ENCODE results near the gene SORCS1.

- TF ChIP-seq CTCF (IDR thresholded peaks at IDR 0.05) (no peak), YY1 (IDR thresholded peaks at IDR 0.05; ENCODE audit: low read depth) (no peak), PBX3 (IDR thresholded peaks at IDR 0.05) (no peak), FOSL2 (IDR thresholded peaks at IDR 0.05; ENCODE audit: borderline replicate concordance, low read depth) (no peak), POLR2AphosphoS5 (IDR thresholded peaks at IDR 0.05; ENCODE audit: low read depth, low read length) (no peak), JUND (IDR thresholded peaks at IDR 0.05) (no peak), TEAD4 (IDR thresholded peaks at IDR 0.05; ENCODE audit: borderline replicate concordance, insufficient read depth) (no peak), FOXM1 (IDR thresholded peaks at IDR 0.05; ENCODE audit: low read depth) (no peak), USF1 (IDR thresholded peaks at IDR 0.05; ENCODE audit: borderline replicate concordance, low read depth) (no peak), RAD21 (IDR thresholded peaks at IDR 0.05; ENCODE audit: low read length) (no peak)
- TF ChIP-seq, protein P1, sequence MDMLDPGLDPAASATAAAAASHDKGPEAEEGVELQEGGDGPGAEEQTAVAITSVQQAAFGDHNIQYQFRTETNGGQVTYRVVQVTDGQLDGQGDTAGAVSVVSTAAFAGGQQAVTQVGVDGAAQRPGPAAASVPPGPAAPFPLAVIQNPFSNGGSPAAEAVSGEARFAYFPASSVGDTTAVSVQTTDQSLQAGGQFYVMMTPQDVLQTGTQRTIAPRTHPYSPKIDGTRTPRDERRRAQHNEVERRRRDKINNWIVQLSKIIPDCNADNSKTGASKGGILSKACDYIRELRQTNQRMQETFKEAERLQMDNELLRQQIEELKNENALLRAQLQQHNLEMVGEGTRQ (IDR thresholded peaks at IDR 0.05; ENCODE audit: borderline replicate concordance, low read depth, low read length) = no peak
- TF ChIP-seq, protein P2, sequence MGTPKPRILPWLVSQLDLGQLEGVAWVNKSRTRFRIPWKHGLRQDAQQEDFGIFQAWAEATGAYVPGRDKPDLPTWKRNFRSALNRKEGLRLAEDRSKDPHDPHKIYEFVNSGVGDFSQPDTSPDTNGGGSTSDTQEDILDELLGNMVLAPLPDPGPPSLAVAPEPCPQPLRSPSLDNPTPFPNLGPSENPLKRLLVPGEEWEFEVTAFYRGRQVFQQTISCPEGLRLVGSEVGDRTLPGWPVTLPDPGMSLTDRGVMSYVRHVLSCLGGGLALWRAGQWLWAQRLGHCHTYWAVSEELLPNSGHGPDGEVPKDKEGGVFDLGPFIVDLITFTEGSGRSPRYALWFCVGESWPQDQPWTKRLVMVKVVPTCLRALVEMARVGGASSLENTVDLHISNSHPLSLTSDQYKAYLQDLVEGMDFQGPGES (IDR thresholded peaks at IDR 0.05; ENCODE audit: low read depth, low read length) = no peak
Observed at GRCh38 chr10:106660550-106660949, 504.0 kb downstream of the SORCS1 start.
